ENCODE results near the gene SRP14.
A peak's percentile ranks its signal among the peaks of the same experiment; 100 is the strongest.
"Not testable (repeated sequence)": the region's sequence is repeated elsewhere in the genome, so short reads cannot be mapped to it uniquely, and the experiment has no call there.

The SRP14 gene

DNA sequence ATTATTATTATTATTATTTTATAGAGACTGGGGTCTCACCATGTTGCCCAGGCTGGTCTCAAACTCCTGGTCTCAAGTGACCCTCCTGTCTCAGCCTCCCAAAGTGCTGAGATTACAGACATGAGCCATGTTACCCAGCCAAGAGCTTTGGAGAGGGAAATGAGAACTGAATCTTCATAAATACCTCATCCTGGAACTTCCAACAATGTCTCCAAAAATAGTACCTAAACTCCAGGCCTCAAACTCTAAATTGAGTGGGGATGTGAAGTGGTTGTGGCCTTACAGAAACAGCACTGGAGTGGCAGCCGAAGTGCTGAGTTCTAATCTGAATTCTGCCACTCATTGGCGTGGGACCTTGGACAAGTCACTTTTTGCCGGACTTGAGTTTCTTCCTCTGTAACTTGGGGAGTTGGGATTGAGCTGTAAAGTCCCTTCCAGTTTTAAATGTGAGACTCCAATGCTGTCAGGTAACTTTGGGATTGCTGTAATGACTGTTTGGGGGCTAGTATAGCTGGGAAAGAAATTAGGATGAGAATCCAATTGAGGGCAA is 10.0 kb upstream of the SRP14 start:
- DNase-seq, result no peak

- DNase-seq, result no peak
Measured at GRCh38 chr15:40048211-40048792, 9.3 kb upstream of the SRP14 start.

DNA sequence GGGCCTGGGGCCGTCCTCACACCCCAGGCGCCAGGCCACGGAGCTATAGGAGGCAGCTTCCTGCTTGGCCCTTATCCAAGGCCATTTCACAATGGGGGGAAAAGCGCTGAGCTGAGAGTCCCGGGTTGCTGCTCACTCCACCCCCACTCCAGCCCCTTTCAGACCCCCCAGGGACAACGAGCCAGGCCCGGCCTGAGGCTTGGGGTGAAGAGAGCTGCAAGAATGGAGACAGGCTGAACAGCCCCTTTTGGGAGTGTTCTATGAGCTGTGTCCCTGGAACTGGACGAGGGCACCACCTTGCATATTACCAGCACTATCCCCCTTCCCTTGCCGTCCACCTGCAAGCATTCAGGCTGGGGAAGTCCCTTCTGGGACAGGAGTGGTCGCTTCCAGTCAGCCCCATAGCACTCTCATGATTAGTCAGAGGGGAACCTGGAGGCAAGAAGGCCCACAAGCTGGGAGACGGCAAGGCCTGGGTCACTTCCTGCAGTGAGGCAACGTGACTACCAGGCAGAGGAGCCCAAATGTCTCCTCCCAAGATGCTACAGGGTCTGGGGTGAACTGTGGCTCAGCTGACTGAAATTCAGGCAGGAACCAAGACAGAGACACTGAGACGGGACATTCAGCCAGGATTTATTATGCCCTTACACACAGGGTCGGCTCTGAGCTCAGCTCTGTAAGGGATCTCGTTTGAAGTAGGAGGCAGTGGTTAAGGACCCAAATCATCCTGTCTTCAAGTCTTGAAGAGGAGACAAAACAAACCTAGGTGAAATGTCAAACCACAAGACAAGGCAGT is 8.6 kb upstream of the SRP14 start:
- peak; percentile 33 for DNase-seq

- no peak for DNase-seq
Measured at GRCh38 chr15:40046721-40047414, 7.9 kb upstream of the SRP14 start.

DNA sequence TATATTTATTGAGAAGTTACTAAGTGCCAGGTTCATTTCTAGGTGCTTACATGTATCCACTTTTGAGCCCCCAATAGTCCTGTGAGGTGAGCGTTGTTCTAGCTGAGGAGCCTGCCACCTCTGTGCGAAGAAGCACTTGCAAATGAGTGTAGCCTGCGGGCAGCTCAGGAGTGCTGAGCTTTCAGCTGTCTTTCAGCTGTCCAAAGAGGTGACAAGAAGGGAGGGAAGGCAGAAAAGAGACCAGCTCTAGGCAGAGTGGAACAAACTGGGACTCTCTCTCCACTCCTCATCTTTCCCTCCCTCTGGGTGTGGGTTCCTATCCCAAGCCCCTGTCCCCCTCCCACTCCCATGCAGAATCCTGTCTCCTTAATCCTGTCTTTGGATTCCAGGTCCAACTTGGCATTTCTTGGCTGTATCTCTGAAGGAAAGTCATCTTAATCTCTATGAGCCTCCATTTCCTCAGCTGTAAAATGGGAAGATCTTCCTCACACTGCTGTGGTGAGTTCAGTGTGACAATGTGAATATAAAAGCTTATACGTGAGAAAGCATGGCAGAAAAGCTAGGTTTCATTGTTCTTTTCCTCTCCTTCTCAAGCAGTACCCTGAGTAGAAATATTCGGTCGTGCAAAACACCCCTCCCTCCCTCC is 6.7 kb upstream of the SRP14 start:
- no peak for DNase-seq

GRCh38 chr15:40044717-40045571 is 6.0 kb upstream of the SRP14 start:
- DNase-seq, result peak; percentile 17

DNA sequence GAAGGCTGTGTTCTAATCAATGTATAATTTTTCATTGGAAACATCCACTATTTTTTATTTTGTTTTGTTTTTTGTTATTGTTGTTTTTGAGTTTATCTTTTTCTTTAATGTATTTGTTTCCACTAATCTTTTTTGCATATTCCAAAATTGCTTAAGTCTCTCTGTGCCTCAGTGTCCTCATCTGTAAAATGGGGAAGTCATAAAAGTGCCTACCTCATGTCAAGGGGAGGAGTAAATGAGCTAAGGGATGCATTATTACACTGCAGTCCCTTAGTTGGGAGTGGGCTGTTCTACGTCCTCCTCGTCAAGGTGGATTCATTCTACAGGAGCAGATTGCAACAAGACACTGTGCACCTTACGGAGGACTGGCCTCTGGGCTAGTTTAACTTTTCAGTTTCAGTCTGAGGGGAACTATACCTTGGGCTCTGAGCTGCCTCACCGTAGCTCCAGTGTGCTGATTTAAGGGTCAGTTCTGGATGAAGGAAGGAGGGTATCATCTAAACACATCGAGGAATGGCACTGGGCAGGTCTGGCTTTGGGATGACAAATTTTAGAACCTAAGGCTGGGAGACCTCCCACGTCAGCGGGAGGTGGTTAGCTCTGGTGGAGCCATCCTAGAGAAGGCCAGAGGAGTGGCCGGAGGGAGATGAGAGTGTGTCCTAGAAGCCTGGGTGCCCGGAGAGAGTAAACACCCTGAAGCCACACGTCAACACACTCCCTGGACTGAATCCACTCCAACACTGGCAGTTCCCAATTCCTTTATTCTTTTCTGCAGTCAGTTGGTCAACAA is 5.1 kb upstream of the SRP14 start:
- no peak for DNase-seq

DNA sequence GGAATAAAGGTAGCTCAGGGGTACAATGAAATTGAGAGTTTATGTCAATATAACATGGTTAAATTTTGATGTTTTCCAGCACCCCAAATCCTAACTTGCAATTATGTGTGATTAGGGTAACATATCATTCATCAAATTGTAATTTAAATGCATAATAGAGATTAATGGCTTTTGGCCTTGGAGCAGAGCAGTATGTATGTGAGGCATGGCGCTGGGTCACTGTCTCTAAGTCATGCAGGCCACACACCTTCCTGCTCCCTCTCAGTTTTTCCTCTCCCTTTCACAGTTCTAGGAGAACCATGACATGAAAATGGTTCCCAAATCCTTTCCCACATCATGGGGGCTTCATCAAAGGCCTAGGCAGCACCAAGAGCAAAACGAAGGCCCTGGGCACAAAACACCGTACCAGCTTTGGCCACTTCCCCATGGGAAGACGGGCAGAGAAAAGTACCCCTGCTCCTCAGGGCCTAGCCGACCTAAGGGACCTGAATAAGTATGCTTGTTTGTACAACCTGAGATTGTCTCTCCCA is 3.9 kb upstream of the SRP14 start:
- no peak for DNase-seq

DNA sequence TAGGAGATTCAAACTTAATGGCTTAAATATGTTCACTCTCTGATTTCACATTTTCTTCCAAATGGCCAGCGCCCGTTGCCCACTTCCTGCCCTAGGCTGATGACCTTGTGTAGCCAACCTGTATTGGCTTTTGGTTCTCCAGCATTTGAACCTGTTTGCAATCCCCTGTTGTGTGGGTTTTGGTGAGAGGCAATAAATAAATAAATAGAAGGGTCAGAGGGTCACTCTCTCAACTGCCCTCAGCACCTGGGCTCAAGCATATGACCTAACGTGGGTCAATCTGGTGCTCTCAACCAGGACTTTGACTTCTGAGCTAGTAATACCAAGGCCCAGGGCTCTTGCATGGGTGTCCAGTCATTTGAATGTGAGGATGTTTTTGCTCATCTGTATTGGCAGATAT is 1.8 kb upstream of the SRP14 start:
- DNase-seq, result no peak

DNA sequence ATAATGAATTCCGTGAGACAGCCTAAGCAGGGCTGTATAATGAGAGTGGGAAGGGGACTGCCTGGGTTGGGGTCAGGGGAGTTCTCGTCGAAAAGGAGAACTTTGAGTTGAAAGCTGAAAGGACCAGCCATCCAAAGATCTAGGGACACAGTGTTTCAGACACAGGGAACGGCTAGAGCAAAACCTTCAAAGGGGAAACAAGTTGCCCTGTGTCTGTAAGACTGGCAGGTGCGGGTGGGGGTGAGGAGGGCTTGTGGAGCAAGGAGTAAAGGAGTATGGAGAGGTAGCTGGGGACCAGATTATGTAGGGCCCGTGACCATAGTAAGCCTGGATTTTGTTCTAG is 1.3 kb upstream of the SRP14 start:
- no peak for DNase-seq

DNA sequence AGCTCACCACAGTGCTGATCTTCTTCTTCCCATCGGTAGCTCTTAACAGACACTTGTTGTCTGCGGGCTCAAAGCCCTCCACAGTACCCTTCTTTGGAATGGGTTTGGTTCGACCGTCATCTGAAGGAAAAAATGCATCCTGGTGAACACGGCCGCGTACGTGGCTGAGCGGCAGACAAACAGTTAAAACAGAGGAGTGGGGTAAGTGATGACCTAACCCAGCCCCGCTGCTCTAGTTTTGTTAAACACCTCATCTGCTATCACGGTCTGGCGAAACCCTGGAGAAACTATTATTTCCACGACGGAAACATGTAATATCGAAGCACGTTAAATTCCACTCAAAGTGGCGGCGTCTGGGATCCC is 725 bp downstream of the SRP14 start:
- DNase-seq, result no peak

- DNase-seq, result no peak
Measured at GRCh38 chr15:40037721-40038120, 1.3 kb downstream of the SRP14 start.

GRCh38 chr15:40035182-40035581 is 3.8 kb downstream of the SRP14 start:
- DNase-seq, result not testable (repeated sequence)

GRCh38 chr15:40034186-40034946 is 4.6 kb downstream of the SRP14 start:
- no peak for DNase-seq

- no peak for DNase-seq
Measured at GRCh38 chr15:40032125-40032839, 6.7 kb downstream of the SRP14 start.

DNA sequence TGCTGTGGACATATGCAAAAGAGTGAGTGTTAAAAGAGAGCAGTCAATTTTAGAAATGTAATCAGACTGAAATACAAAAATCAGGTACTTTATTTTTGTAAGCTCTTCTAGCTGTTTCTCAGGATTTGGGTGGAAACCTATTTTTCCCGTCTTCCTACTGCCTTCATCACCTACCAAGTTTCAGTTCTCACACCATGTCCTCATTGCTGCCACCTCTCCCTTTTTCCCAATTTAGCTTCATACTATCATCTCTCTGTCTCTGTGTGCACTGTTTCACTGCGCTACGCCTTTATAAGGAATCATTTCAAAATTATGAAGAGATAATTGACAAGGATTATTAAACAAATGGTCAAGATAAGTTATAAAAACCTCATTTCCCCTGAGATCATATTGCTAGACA is 7.7 kb downstream of the SRP14 start:
- no peak for DNase-seq

DNA sequence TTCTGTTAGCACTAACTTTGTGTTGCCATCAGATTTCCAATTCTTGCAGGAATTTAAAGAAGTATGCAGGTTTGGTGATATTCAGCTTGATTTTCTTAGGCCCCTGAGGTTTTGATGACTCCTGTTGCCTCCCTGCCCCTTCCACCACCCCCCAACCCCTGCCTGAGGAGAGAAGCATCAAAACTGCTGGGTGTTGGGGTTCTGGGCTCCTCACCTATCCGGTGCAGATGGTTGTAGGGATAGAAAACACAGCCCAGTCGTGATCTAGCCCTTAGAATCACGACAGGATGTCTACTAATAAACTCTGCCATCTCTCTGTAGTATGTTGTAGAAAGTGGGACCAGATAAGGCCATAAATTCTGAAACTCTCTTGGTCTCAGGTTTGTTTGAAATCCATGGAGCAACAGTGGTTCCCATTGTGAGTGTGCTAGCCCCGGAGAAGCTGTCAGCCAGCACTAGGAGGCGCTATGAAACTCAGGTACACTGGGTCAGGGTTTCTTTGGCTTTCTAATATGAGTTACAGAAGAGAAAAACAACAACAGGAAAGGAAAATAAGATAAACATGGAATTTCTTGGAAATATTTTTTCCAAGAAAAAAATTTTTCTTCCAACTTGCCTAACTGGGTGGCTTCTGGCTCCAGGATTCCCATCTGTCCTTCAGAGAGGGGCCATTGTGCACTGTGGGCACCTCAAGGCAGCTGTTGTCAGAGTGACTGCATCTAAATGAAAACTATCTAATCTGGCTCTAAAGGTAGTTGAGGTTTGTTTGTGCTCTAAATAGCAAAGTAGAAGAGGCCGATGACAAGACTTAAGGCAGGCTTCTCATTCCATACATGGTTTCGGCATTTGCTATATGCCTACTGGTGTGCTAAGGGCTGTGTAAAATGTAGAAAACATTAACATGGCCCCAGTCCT is 8.7 kb downstream of the SRP14 start:
- no peak for DNase-seq

- DNase-seq, result no peak
Measured at GRCh38 chr15:40028853-40029252, 10.1 kb downstream of the SRP14 start.

GRCh38 chr15:40028193-40028592 is 10.8 kb downstream of the SRP14 start:
- DNase-seq, result no peak
